GM12878 (cell line): ENCODE data around the gene CHPT1. TPM values are rescaled to one million over a fixed set of nuclear protein-coding genes. Genes with fewer than 3 reads are reported as not detected.

ENCODE experiments used
- ATAC-seq: fragments of 200-7000 bp; cut with Tn5 transposase; 3 replicates; pipeline ENCODE4 v1.9.1; 2020; ENCODE audit warnings: mild to moderate bottlenecking, moderate library complexity
- BruUV-seq: library from RNA; stranded (reverse); fragments of 400-500 nt; replicated peaks from 2 replicates; lab custom pipeline; 2021; lab: Mats Ljungman, UMichigan
- CTCF ChIA-PET: fragments of 300-600 bp; sonication (Branson Sonifier 250); formaldehyde crosslinking; extraction: SDS; loops from one replicate; lab custom pipeline; 2021; ENCODE audit warnings: inconsistent platforms; lab: Yijun Ruan, JAX
- POLR2A ChIA-PET: fragments of 350-600 bp; formaldehyde crosslinking; extraction: SDS; loops from one replicate; lab custom pipeline; 2021; ENCODE audit warnings: inconsistent platforms; lab: Charles Lee
- RAD21 ChIA-PET: fragments of 300-600 bp; sonication (Branson Sonifier 250); formaldehyde crosslinking; loops from one replicate; lab custom pipeline; 2023; ENCODE audit warnings: antibody characterized with exemption; ENCODE audit not compliant: unreplicated experiment; lab: Charles Lee
- SMC1A ChIA-PET: fragments of 300-600 bp; sonication (Branson Sonifier 250); formaldehyde crosslinking; loops from one replicate; lab custom pipeline; 2023; ENCODE audit not compliant: unreplicated experiment, uncharacterized antibody; lab: Charles Lee
- DNase-seq: peaks from one replicate; pipeline ENCODE4 v3.0.0-alpha.2; 2011; ENCODE audit warnings: low read depth, low spot score
- FAIRE-seq: peaks from 3 replicates; lab custom pipeline; 2011; peaks lifted over from hg19 to GRCh38; lab: Jason Lieb, UNC
- H2AFZ ChIP-seq: 2 replicates; pipeline ENCODE4 v1.6.0; 2011; ENCODE audit warnings: low read depth, low read length, control low read depth; ENCODE audit not compliant: control insufficient read depth
- H3K27ac ChIP-seq: 2 replicates; pipeline ENCODE4 v1.5.1; 2011; ENCODE audit warnings: control low read depth; ENCODE audit not compliant: control insufficient read depth, insufficient read depth
- H3K27me3 ChIP-seq, 2 experiments: replicated peaks in 1 of 2; 2 replicates each; pipeline versions ENCODE4 v1.6.0 to v1.6.1; 2011; ENCODE audit warnings: low read length in 1 of 2; ENCODE audit not compliant: control insufficient read depth in 2 of 2, insufficient read depth in 2 of 2
- H3K36me3 ChIP-seq, 2 experiments: 2 replicates each; pipeline ENCODE4 v1.5.1; 2011; ENCODE audit warnings: low read length in 1 of 2; ENCODE audit not compliant: control insufficient read depth in 2 of 2, insufficient read depth in 2 of 2
- H3K4me1 ChIP-seq: 2 replicates; pipeline ENCODE4 v1.6.1; 2011; ENCODE audit warnings: mild to moderate bottlenecking, low read length, moderate library complexity, mixed read lengths; ENCODE audit not compliant: control insufficient read depth, insufficient read depth
- H3K4me2 ChIP-seq: 2 replicates; pipeline ENCODE4 v1.6.0; 2011; ENCODE audit warnings: control low read depth; ENCODE audit not compliant: control insufficient read depth, insufficient read depth
- H3K4me3 ChIP-seq: fragments of 200-600 bp; sonication (generic); 2 replicates; pipeline ENCODE4 v1.5.1; 2016
- H3K79me2 ChIP-seq: 2 replicates; pipeline ENCODE4 v1.6.0; 2011; ENCODE audit warnings: low read length; ENCODE audit not compliant: control insufficient read depth, insufficient read depth
- H3K9ac ChIP-seq: 2 replicates; pipeline ENCODE4 v1.8.0; 2011; ENCODE audit warnings: low read length, control low read depth, mixed read lengths; ENCODE audit not compliant: control insufficient read depth, insufficient read depth
- H3K9me3 ChIP-seq: replicated peaks from 3 replicates; pipeline ENCODE4 v1.5.1; 2011; ENCODE audit warnings: mild to moderate bottlenecking, low read length; ENCODE audit not compliant: control insufficient read depth, insufficient read depth
- H4K20me1 ChIP-seq: 2 replicates; pipeline ENCODE4 v1.6.0; 2011; ENCODE audit not compliant: control insufficient read depth, insufficient read depth
- CHD1 ChIP-seq: IDR thresholded peaks from 2 replicates; pipeline ENCODE4 v1.6.1; 2012; ENCODE audit warnings: low read depth, low read length, improper control_type of control experiment
- NR2C2 ChIP-seq: IDR thresholded peaks from 2 replicates; pipeline ENCODE4 v1.6.1; 2011; ENCODE audit warnings: borderline replicate concordance, low read depth; ENCODE audit not compliant: control insufficient read depth, insufficient read length
- RAD21 ChIP-seq: IDR thresholded peaks from 2 replicates; pipeline ENCODE4 v1.6.1; 2011; ENCODE audit warnings: mild to moderate bottlenecking, low read depth, low read length, moderate library complexity; ENCODE audit not compliant: insufficient read depth
- RUNX3 ChIP-seq: IDR thresholded peaks from 2 replicates; pipeline ENCODE4 v1.6.1; 2012; ENCODE audit warnings: low read length, inconsistent platforms
- SMARCA5 ChIP-seq: fragments of 450-650 bp; IDR thresholded peaks from 2 replicates; pipeline ENCODE4 v1.6.1; 2017; ENCODE audit warnings: mild to moderate bottlenecking
- STAT1 ChIP-seq: fragments of 450-650 bp; conservative IDR thresholded peaks from 2 replicates; pipeline ENCODE4 v1.6.1; 2014; ENCODE audit warnings: antibody characterized with exemption, mild to moderate bottlenecking
- TCF3 ChIP-seq: IDR thresholded peaks from 2 replicates; pipeline ENCODE4 v1.6.1; 2012; ENCODE audit warnings: low read depth, mild to moderate bottlenecking, low read length, borderline replicate concordance; ENCODE audit not compliant: insufficient read depth
- WGBS: methylation state at CpG from one replicate; pipeline ENCODE4 v1.1.6; 2016; ENCODE audit warnings: low lambda C conversion rate; ENCODE audit not compliant: insufficient replicate concordance, insufficient coverage; ENCODE audit errors: missing lambda C conversion rate; 5-methylcytosine and 5-hydroxymethylcytosine counted together
- in situ Hi-C: fragments of 300-500 bp; cut with MboI; formaldehyde crosslinking; loops from 9 replicates; pipeline ENCODE4 v1.14.3; 2018; ENCODE audit warnings: mixed read lengths
- intact Hi-C: fragments of 100-400 bp; cut with micrococcal nuclease; formaldehyde crosslinking; loops from one replicate; pipeline ENCODE4 v1.14.2; 2022; ENCODE audit not compliant: unreplicated experiment
- polyA plus RNA-seq, 11 experiments: library from polyadenylated mRNA; depleted of rRNA in 4 of 11; unstranded in 6 of 11; stranded (reverse) in 5 of 11; fragments of >200 nt; fragmentation: Nextera tagmentation in 4 of 11; fragmentation: Illumina TruSeq in 1 of 11; extraction: Ambion mirVana in 4 of 11; extraction: Trizol in 1 of 11; gene quantifications; 1 replicate in 1 of 11; 2 replicates in 10 of 11; pipeline versions ENCODE4 v1.2.1 to v1.2.3, GENCODE V29; 2011 to 2016; ENCODE audit warnings: inconsistent platforms in 2 of 11, missing spikeins in 2 of 11, low read depth in 1 of 11
- total RNA-seq, 4 experiments: library from RNA; depleted of rRNA in 3 of 4; stranded (reverse); fragments of >200 nt in 3 of 4; fragmentation: Illumina TruSeq in 1 of 4; extraction: Trizol in 1 of 4; gene quantifications; 2 replicates each; pipeline versions ENCODE4 v1.2.1 to v1.2.3, GENCODE V29; 2013 to 2021
- TF ChIP-seq, protein P1 (sequence below): fragments of 450-650 bp; IDR thresholded peaks from 2 replicates; pipeline ENCODE4 v1.6.1; 2016; ENCODE audit warnings: mild to moderate bottlenecking
- TF ChIP-seq, protein P2 (sequence below): fragments of 450-650 bp; conservative IDR thresholded peaks from 2 replicates; pipeline ENCODE4 v1.6.1; 2017; ENCODE audit warnings: mild to moderate bottlenecking, moderate library complexity
- TF ChIP-seq, protein P3 (sequence below): IDR thresholded peaks from 2 replicates; pipeline ENCODE4 v1.6.1; 2012; ENCODE audit warnings: low read depth, low read length, improper control_type of control experiment
- TF ChIP-seq, protein P4 (sequence below), 3 experiments: IDR thresholded peaks in 2 of 3; conservative IDR thresholded peaks in 1 of 3; 2 replicates each; pipeline ENCODE4 v1.5.1; 2011; ENCODE audit warnings: low read depth in 3 of 3, low read length in 3 of 3, mild to moderate bottlenecking in 3 of 3, control low read depth in 2 of 3, moderate library complexity in 2 of 3, inconsistent platforms in 1 of 3, mixed read lengths in 1 of 3; ENCODE audit not compliant: control insufficient read depth in 2 of 3, insufficient read depth in 1 of 3; ENCODE audit errors: extremely low read depth in 1 of 3
- TF ChIP-seq, protein P5 (sequence below): fragments of 150-350 bp; IDR thresholded peaks from 2 replicates; pipeline ENCODE4 v1.6.1; 2016; ENCODE audit warnings: low read depth, low read length

CHPT1 gene
- total and polyA plus RNA-seq, 10 of the 15 experiments (the other 5 are each of a cell fraction or from before 2014, with no cell fraction given) = 0.85 to 10.2 (median 3.9) TPM

DNA sequence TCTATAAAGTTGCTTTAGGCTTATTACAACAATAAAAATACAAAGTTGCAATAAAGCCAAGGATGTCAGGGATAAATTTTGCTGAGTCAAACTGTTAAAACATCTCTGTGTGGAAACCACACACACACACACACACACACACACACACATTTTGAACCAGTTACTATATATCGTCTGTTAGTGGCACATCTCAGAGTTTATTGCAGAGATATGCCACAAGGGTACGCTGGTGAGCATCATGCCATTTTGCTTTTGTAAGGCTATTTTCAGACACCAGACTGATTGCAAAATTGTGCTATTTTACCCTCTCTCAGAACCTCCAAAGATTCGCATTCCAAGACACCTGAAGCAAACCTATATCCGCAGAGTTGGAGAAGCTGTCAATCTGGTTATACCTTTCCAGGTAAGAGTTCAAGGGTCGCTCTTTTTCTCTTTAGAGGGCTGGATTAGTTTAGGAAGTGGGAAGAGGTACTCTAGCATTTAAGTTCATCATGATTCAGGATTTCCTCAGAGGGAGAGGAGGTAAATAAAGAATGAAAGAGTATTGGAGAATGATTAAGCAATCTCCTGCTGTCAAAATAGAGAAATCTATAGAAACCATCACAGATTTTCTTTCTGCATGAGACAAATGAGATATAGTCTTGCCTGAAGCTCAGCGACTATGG is 27.3 kb upstream of the CHPT1 start:
- BruUV-seq = no TSS peak
- TF ChIP-seq, protein P1, sequence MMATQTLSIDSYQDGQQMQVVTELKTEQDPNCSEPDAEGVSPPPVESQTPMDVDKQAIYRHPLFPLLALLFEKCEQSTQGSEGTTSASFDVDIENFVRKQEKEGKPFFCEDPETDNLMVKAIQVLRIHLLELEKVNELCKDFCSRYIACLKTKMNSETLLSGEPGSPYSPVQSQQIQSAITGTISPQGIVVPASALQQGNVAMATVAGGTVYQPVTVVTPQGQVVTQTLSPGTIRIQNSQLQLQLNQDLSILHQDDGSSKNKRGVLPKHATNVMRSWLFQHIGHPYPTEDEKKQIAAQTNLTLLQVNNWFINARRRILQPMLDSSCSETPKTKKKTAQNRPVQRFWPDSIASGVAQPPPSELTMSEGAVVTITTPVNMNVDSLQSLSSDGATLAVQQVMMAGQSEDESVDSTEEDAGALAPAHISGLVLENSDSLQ = no peak
- TF ChIP-seq, protein P2, sequence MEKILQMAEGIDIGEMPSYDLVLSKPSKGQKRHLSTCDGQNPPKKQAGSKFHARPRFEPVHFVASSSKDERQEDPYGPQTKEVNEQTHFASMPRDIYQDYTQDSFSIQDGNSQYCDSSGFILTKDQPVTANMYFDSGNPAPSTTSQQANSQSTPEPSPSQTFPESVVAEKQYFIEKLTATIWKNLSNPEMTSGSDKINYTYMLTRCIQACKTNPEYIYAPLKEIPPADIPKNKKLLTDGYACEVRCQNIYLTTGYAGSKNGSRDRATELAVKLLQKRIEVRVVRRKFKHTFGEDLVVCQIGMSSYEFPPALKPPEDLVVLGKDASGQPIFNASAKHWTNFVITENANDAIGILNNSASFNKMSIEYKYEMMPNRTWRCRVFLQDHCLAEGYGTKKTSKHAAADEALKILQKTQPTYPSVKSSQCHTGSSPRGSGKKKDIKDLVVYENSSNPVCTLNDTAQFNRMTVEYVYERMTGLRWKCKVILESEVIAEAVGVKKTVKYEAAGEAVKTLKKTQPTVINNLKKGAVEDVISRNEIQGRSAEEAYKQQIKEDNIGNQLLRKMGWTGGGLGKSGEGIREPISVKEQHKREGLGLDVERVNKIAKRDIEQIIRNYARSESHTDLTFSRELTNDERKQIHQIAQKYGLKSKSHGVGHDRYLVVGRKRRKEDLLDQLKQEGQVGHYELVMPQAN = no peak
- TF ChIP-seq STAT1 (no peak), SMARCA5 (no peak), CHD1 (no peak), RUNX3 (peak; percentile 47), NR2C2 (no peak), TCF3 (no peak), RAD21 (peak; percentile 49)
- TF ChIP-seq, protein P3, sequence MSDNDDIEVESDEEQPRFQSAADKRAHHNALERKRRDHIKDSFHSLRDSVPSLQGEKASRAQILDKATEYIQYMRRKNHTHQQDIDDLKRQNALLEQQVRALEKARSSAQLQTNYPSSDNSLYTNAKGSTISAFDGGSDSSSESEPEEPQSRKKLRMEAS = no peak
- TF ChIP-seq, protein P4, sequence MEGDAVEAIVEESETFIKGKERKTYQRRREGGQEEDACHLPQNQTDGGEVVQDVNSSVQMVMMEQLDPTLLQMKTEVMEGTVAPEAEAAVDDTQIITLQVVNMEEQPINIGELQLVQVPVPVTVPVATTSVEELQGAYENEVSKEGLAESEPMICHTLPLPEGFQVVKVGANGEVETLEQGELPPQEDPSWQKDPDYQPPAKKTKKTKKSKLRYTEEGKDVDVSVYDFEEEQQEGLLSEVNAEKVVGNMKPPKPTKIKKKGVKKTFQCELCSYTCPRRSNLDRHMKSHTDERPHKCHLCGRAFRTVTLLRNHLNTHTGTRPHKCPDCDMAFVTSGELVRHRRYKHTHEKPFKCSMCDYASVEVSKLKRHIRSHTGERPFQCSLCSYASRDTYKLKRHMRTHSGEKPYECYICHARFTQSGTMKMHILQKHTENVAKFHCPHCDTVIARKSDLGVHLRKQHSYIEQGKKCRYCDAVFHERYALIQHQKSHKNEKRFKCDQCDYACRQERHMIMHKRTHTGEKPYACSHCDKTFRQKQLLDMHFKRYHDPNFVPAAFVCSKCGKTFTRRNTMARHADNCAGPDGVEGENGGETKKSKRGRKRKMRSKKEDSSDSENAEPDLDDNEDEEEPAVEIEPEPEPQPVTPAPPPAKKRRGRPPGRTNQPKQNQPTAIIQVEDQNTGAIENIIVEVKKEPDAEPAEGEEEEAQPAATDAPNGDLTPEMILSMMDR (IDR thresholded peaks at IDR 0.05 in 2 of 3, conservative IDR thresholded peaks at IDR 0.05 in 1 of 3; ENCODE audit: control insufficient read depth in 2 of 3, extremely low read depth in 1 of 3, insufficient read depth in 1 of 3, low read depth in 3 of 3, low read length in 3 of 3) = peak; percentile 39 to 58 (median 47)
- TF ChIP-seq, protein P5, sequence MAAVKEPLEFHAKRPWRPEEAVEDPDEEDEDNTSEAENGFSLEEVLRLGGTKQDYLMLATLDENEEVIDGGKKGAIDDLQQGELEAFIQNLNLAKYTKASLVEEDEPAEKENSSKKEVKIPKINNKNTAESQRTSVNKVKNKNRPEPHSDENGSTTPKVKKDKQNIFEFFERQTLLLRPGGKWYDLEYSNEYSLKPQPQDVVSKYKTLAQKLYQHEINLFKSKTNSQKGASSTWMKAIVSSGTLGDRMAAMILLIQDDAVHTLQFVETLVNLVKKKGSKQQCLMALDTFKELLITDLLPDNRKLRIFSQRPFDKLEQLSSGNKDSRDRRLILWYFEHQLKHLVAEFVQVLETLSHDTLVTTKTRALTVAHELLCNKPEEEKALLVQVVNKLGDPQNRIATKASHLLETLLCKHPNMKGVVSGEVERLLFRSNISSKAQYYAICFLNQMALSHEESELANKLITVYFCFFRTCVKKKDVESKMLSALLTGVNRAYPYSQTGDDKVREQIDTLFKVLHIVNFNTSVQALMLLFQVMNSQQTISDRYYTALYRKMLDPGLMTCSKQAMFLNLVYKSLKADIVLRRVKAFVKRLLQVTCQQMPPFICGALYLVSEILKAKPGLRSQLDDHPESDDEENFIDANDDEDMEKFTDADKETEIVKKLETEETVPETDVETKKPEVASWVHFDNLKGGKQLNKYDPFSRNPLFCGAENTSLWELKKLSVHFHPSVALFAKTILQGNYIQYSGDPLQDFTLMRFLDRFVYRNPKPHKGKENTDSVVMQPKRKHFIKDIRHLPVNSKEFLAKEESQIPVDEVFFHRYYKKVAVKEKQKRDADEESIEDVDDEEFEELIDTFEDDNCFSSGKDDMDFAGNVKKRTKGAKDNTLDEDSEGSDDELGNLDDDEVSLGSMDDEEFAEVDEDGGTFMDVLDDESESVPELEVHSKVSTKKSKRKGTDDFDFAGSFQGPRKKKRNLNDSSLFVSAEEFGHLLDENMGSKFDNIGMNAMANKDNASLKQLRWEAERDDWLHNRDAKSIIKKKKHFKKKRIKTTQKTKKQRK = no peak

More for the DNA sequence above, 27.3 kb upstream of the CHPT1 start:
- ChIA-PET POLR2A (no interaction called here), RAD21 (no interaction called here), CTCF (interaction anchor here (0.9 to 1.1 kb wide), 3 partner anchors 85 to 170 kb away, joined by 3 to 4 read pairs (median 3); no protein-coding TSS in a partner anchor), SMC1A (interaction anchor here (0.9 to 1.6 kb wide), 3 partner anchors 23 to 1099 kb away, joined by 3 to 4 read pairs (median 3); no protein-coding TSS in a partner anchor)
- Histone ChIP-seq H3K27me3 (no peaks in the 10 kb centered on the region; a peak in 1 of 4 replicates), H2AFZ (no peak overlapping the region), H3K4me1 (peaks cover 3% of the 10 kb centered on the region; the same call in 1 of the 2 replicates), H3K9me3 (no peaks in the 10 kb centered on the region), H3K27ac (no peak overlapping the region), H3K4me2 (no peak overlapping the region), H3K36me3 (no peaks in the 10 kb centered on the region), H3K9ac (no peak overlapping the region), H4K20me1 (no peaks in the 10 kb centered on the region), H3K79me2 (no peaks in the 10 kb centered on the region), H3K4me3 (no peak overlapping the region)
- intact Hi-C loops (no loop called here), in situ Hi-C loops (no loop called here)
- DNase-seq = no peak
- ATAC-seq = peak; percentile 58
- FAIRE-seq = no peak
- 55% methylated on average over 6 of the region's 6 CpGs for WGBS
